ENCODE data around the gene TAS2R14. TPM values are rescaled to one million over a fixed set of nuclear protein-coding genes. Genes with fewer than 3 reads are reported as not detected.

The TAS2R14 gene, protein sequence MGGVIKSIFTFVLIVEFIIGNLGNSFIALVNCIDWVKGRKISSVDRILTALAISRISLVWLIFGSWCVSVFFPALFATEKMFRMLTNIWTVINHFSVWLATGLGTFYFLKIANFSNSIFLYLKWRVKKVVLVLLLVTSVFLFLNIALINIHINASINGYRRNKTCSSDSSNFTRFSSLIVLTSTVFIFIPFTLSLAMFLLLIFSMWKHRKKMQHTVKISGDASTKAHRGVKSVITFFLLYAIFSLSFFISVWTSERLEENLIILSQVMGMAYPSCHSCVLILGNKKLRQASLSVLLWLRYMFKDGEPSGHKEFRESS
- total RNA-seq = 20.3 TPM
- 1.2 TPM for polyA plus RNA-seq

DNA sequence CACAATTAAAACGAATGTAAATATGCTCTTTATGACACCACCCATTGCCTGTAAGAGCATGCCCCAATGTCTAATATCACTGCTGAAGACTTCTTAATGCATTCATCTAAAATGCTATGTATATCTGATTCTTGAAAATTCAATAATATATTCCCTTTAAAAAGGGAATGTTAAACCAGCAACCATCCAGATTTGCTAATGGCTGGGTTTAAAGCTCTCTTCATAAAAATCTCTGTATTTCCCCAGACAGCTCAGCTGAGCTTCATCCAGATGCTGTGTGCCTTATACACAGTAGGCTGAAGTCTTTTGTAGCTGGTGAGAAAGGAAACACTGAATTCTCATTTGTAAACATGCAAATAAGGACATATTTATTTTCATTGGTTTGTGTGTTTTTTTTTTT, at the start of gene TAS2R14:
Gene TAS2R14 (minus strand): TSS at position 101 of the 400 bp plus-strand sequence. CDS start 56 bp downstream, at position 45.
- 75% methylated on average over 1 of the region's 1 CpG for WGBS
- no peaks in the 10 kb centered on the region for H3K36me3 ChIP-seq (ENCODE audit: insufficient read depth)
- no peak within 1 kb of the TSS for H3K27ac ChIP-seq (ENCODE audit: low read depth)
- no peak for DNase-seq (ENCODE audit: extremely low spot score)
- H3K4me1 ChIP-seq (ENCODE audit: insufficient read depth) = no peaks in the 10 kb centered on the region
- no peak within 1 kb of the TSS for H3K4me3 ChIP-seq (ENCODE audit: low read depth, low read length)

DNA sequence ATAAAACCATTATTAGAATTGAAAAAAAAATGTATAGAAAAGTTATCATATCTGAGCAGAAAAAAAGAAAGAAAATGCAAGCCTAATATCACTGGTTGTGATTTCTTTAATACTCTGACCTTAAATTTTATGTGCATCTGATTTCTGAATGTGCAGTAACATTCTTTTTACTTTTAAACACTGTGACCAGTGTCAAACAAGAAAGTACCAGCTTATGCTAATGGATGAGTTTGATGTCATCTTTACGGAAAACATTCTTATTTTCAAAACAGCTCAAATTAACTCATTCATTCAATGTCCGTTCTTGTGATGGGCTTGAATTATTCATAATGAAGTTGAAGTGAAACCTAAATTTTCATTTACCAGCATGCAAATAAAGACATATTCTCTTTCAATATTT, 47.7 kb upstream of the TAS2R14 start, which contains the start of gene TAS2R50:
Gene TAS2R50 (minus strand): TSS at position 101 of the 400 bp plus-strand sequence. CDS start 52 bp downstream, at position 49.
- Histone ChIP-seq H3K4me1 (ENCODE audit: insufficient read depth) (no peaks in the 10 kb centered on the region), H3K27ac (ENCODE audit: low read depth) (no peak within 1 kb of the TSS), H3K36me3 (ENCODE audit: insufficient read depth) (no peaks in the 10 kb centered on the region), H3K4me3 (ENCODE audit: low read depth, low read length) (no peak within 1 kb of the TSS)
- 66% methylated on average over 2 of the region's 2 CpGs for WGBS
- no peak for DNase-seq (ENCODE audit: extremely low spot score)

DNA sequence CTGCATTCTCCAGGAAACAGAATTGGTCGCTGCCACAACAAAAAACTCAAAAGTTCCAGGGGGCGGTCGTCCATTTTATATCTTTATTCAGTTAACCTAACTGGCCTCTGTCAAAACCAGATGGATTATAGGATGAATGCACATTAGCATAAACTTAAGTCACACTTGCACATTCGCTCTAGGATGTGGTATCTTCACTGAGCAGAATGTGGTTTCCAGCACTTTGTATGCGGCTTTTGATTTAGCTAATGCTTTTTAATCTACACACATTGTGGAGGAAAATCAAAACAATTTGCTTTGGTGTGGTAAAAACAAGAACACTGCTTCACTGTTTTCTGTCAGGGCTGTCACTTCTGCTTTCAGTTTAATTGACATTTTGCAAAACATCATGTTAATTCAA, 43.2 kb upstream of the TAS2R14 start:
- Histone ChIP-seq H3K27ac (ENCODE audit: low read depth) (no peak overlapping the region), H3K4me1 (ENCODE audit: insufficient read depth) (no peaks in the 10 kb centered on the region), H3K4me3 (ENCODE audit: low read depth, low read length) (no peak overlapping the region), H3K36me3 (ENCODE audit: insufficient read depth) (no peaks in the 10 kb centered on the region)
- no peak for DNase-seq (ENCODE audit: extremely low spot score)
- WGBS = 88% methylated on average over 5 of the region's 5 CpGs

DNA sequence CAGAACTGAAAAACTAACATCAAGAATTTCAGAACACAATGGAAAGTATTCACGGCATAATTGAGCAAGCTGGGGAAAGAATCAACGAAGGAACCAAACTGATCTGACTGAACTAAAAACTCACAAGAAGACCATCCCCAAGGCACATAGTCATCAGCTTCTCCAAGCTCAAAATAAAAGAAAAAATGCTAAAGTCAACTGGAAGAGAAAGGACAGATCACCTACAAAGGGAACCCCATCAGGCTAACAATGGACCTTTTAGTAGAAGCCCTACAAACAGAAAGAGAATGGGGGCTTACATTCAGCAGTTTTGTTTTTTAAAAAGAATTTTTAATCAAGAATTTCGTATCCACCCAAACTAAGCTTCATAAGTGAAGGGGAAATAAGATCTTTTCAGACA, 35.9 kb upstream of the TAS2R14 start:
- DNase-seq (ENCODE audit: extremely low spot score) = no peak
- H3K4me3 ChIP-seq (ENCODE audit: low read depth, low read length) = no peak overlapping the region
- 87% methylated on average over 3 of the region's 3 CpGs for WGBS
- H3K4me1 ChIP-seq (ENCODE audit: insufficient read depth) = no peaks in the 10 kb centered on the region
- H3K27ac ChIP-seq (ENCODE audit: low read depth) = no peak overlapping the region
- no peaks in the 10 kb centered on the region for H3K36me3 ChIP-seq (ENCODE audit: insufficient read depth)

DNA sequence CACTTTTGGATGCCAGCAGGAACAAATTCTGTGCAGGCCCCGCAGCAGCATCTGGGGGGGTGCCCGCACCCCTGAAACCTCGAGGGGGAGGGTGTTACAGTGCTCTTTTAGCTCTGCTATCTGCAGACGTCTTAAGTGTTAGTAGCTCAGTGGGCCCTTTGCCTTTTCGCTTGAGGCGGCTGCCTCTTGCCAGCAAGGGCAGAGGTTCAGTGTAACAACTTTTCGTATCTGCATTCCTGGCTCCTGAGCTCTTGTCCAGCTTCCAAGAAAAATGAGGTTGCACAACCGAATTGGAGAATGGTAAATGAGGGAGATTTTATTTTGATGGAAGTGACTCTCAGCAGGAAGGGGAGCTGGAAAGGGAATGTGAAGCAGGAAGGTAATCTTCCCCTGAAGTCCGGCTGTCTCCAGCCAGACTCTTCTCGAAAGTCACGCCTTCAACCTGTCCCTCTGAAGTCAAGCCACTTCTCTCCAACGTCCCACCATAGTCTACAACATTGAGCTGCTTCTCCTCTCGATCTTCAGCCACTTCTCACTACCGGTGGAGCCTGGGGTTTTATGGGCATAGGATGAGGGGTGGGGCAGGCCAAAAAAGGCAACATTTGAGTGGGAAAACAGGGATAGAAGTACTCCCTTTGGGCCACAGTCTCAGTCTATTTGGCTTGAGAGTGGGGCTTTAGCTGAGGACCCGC, 29.8 kb upstream of the TAS2R14 start:
- H3K27ac ChIP-seq (ENCODE audit: low read depth) = no peak overlapping the region

DNA sequence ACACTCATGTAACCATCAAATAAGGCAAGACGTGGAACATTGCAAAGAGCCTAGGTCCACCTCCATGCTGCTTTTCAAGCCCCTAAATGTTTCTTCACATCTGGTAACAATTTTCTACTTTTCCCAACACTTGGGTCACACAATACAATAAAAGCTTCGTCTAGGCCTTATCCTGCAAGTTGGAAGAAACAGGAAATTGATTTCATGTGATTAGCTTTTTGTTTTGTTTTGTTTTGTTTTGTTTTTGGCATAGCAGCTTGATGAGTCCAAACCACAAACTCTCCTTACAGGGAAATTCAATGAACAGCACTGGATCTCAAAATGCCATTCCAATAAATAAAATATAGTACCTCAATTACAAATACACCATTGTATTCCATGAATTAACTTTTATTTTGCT, 28.3 kb upstream of the TAS2R14 start:
- no peaks in the 10 kb centered on the region for H3K4me1 ChIP-seq (ENCODE audit: insufficient read depth)
- H3K36me3 ChIP-seq (ENCODE audit: insufficient read depth) = no peaks in the 10 kb centered on the region
- H3K4me3 ChIP-seq (ENCODE audit: low read depth, low read length) = no peak overlapping the region
- no peak for DNase-seq (ENCODE audit: extremely low spot score)
- 53% methylated on average over 2 of the region's 2 CpGs for WGBS
- no peak overlapping the region for H3K27ac ChIP-seq (ENCODE audit: low read depth)

More for the DNA sequence above, 29.8 kb upstream of the TAS2R14 start:
- DNase-seq (ENCODE audit: extremely low spot score) = no peak
- no peaks in the 10 kb centered on the region for H3K4me1 ChIP-seq (ENCODE audit: insufficient read depth)
- no peak overlapping the region for H3K4me3 ChIP-seq (ENCODE audit: low read depth, low read length)
- no peaks in the 10 kb centered on the region for H3K36me3 ChIP-seq (ENCODE audit: insufficient read depth)
- WGBS = 63% methylated on average over 15 of the region's 15 CpGs

DNA sequence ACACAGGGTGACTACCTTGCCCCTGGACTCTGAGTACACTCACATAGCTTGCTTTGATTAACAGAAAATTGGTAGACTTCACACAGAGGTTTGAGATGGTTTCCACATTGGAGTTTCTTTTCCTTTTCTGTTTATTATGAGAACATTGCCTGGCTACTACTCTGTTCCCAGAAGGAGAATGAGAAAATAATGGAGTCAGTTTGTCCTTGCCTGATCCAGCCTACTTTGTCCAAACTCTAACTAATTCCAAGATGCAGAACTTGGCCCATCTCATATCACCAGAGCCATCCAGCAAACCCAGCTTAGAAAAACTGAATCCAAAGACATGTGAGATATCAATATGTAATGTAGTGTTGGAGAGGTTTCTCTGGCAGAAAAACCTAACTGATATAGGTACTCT, 27.3 kb upstream of the TAS2R14 start:
- no peak for DNase-seq (ENCODE audit: extremely low spot score)
- Histone ChIP-seq H3K27ac (ENCODE audit: low read depth) (no peak overlapping the region), H3K36me3 (ENCODE audit: insufficient read depth) (no peaks in the 10 kb centered on the region), H3K4me3 (ENCODE audit: low read depth, low read length) (no peak overlapping the region), H3K4me1 (ENCODE audit: insufficient read depth) (no peaks in the 10 kb centered on the region)

DNA sequence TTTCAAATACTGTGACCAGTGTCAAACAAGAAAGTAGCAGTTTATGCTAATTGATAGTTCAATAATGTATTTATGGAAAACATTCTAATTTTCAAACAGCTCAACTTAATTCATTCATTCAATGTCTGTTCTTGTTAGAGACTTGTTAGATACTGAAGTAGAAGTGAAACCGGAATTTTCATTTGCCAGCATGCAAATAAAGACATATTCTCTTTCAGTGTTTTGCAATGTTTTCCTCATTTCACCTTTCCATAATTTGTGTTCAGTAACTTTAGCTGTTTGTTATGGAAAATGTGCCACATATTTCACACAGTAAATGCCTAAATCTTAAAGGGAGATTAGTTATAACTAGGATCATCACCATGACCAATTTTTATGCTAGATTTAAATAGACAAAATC, 26.4 kb upstream of the TAS2R14 start:
- no peaks in the 10 kb centered on the region for H3K4me1 ChIP-seq (ENCODE audit: insufficient read depth)
- H3K27ac ChIP-seq (ENCODE audit: low read depth) = no peak overlapping the region
- 95% methylated on average over 1 of the region's 1 CpG for WGBS
- DNase-seq (ENCODE audit: extremely low spot score) = no peak
- H3K36me3 ChIP-seq (ENCODE audit: insufficient read depth) = no peaks in the 10 kb centered on the region
- no peak overlapping the region for H3K4me3 ChIP-seq (ENCODE audit: low read depth, low read length)

DNA sequence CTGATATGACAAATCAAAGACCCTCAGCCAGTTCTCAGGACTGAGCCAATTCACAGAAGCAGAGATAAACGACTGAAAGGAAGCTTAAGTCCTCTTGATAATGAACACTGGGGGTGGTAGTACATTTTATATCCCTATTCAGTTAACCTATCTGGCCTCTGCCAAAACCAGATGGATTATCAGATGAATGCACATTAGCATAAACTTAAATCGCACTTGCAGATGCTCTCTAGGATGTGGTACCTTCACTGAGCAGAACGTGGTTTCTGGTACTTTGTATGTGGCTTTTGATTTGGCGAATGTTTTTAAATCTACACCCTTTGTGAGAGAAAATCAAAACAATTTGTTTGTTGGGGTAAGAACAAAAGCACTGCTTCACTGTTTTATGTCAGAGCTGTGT, 21.1 kb upstream of the TAS2R14 start:
- 53% methylated on average over 4 of the region's 4 CpGs for WGBS

DNA sequence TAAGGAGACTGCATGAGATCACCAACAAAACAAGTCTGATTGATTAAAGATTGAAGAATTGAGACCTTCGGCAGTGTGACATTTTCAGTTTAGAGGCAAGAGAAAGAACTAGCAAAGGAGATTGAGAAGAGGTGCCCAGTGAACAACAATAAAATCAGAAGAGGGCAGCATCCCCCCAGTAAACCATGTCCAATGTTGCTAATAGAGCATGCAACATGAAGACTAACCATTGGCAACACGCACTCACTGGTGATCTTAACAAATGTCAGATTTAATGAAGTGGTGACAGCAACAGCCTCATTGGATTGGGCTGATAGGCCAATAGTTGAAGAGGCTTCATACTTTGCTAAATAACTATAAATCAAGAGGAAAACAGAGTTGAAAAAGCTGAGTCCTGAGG, 20.7 kb upstream of the TAS2R14 start:
- Histone ChIP-seq H3K4me3 (ENCODE audit: low read depth, low read length) (no peak overlapping the region), H3K4me1 (ENCODE audit: insufficient read depth) (no peaks in the 10 kb centered on the region), H3K27ac (ENCODE audit: low read depth) (no peak overlapping the region), H3K36me3 (ENCODE audit: insufficient read depth) (peaks cover 1% of the 10 kb centered on the region)
- no peak for DNase-seq (ENCODE audit: extremely low spot score)
- 82% methylated on average over 2 of the region's 2 CpGs for WGBS

More for the DNA sequence above, 21.1 kb upstream of the TAS2R14 start:
- H3K4me1 ChIP-seq (ENCODE audit: insufficient read depth) = no peaks in the 10 kb centered on the region
- no peak for DNase-seq (ENCODE audit: extremely low spot score)
- peaks cover 1% of the 10 kb centered on the region for H3K36me3 ChIP-seq (ENCODE audit: insufficient read depth)
- no peak overlapping the region for H3K4me3 ChIP-seq (ENCODE audit: low read depth, low read length)
- no peak overlapping the region for H3K27ac ChIP-seq (ENCODE audit: low read depth)

DNA sequence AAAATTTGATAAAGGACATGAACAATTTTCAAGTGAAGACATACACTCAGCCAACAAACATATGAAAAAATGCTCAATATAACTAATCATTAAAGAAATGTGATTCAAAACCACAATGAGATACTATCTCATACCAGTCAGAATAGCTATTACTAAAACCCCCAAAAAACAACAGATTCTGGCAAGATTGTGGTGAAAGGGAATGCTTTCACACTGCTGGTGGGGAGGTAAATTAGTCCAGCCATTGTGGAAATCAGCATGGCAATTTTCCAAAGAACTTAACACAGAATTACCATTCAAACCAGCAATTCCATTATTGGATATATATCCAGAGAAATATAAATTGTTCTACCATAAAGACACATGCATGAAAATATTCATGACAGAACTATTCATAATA, 18.7 kb upstream of the TAS2R14 start:
- H3K4me3 ChIP-seq (ENCODE audit: low read depth, low read length) = no peak overlapping the region
- H3K4me1 ChIP-seq (ENCODE audit: insufficient read depth) = no peaks in the 10 kb centered on the region
- DNase-seq (ENCODE audit: extremely low spot score) = no peak
- no peak overlapping the region for H3K27ac ChIP-seq (ENCODE audit: low read depth)
- peaks cover 1% of the 10 kb centered on the region for H3K36me3 ChIP-seq (ENCODE audit: insufficient read depth)

DNA sequence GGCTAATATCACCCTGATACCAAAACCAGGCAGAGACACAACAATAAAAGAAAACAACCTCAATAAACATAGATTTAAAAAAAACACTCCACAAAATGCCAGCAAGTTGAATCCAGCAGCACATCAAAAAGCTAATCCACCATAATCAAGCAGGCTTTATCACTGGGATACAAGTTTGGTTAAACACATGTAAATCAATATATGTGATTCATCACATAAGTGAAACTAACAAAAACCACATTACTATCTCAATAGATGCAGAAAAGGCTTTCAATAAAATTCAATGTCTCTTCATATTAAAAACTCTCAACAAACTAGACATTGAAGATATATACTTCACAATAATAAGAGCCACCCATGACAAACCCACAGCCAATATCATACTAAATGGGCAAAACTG, 17.0 kb upstream of the TAS2R14 start:
- no peak for DNase-seq (ENCODE audit: extremely low spot score)
- Histone ChIP-seq H3K27ac (ENCODE audit: low read depth) (no peak overlapping the region), H3K36me3 (ENCODE audit: insufficient read depth) (peaks cover 1% of the 10 kb centered on the region), H3K4me1 (ENCODE audit: insufficient read depth) (no peaks in the 10 kb centered on the region), H3K4me3 (ENCODE audit: low read depth, low read length) (no peak overlapping the region)

DNA sequence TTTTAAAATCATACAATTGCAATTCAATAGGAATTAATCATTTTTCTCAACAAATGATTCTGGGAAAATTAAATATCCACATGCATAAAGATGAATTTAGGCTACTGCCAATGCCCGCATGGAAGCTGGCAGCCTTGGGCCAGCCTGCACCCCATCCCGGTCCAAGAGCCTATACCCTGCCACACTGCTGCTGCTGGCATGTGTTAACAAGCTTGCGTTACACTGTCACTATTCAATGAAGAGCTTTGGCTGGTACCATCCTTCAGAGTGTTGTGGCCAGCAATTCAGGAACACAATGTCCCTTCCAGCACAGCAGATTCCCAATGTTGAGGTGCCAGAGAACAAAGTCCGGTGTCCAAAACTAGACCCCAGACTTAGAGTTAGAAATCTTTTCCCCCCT, 13.6 kb upstream of the TAS2R14 start:
- no peak for DNase-seq (ENCODE audit: extremely low spot score)
- H3K4me3 ChIP-seq (ENCODE audit: low read depth, low read length) = no peak overlapping the region
- H3K36me3 ChIP-seq (ENCODE audit: insufficient read depth) = no peaks in the 10 kb centered on the region
- H3K27ac ChIP-seq (ENCODE audit: low read depth) = no peak overlapping the region
- H3K4me1 ChIP-seq (ENCODE audit: insufficient read depth) = no peaks in the 10 kb centered on the region
- 97% methylated on average over 4 of the region's 4 CpGs for WGBS

DNA sequence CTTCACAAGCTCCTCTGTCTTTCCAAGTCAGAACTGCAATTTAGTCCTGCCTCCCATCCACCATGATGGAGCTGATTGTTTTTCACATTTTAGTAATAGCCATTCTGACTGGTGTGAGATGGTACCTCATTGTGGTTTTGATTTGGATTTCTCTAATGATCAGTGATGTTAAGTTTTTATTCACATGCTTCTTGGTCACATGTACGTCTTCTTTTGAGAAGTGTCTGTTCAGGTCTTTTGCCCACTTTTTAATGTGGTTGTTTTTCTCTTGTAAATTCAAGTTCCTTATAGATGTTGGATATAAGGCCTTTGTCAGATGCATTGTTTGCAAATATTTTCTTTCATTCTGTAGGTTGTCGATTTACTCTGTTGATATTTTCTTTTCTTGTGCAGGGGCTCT, 4.1 kb upstream of the TAS2R14 start:
- H3K4me1 ChIP-seq (ENCODE audit: insufficient read depth) = no peaks in the 10 kb centered on the region
- WGBS = 97% methylated on average over 2 of the region's 2 CpGs
- H3K27ac ChIP-seq (ENCODE audit: low read depth) = no peak overlapping the region
- no peak overlapping the region for H3K4me3 ChIP-seq (ENCODE audit: low read depth, low read length)
- DNase-seq (ENCODE audit: extremely low spot score) = no peak
- no peaks in the 10 kb centered on the region for H3K36me3 ChIP-seq (ENCODE audit: insufficient read depth)

Data from urinary bladder (tissue), 4 donors.